NCI-H524 (cell line): ENCODE results near the gene NLGN2.

Experiments
- DNase-seq, 2 experiments: peaks; one replicate each; lab custom pipeline; 2025; lab: John Stamatoyannopoulos, UW

Gene NLGN2

DNA sequence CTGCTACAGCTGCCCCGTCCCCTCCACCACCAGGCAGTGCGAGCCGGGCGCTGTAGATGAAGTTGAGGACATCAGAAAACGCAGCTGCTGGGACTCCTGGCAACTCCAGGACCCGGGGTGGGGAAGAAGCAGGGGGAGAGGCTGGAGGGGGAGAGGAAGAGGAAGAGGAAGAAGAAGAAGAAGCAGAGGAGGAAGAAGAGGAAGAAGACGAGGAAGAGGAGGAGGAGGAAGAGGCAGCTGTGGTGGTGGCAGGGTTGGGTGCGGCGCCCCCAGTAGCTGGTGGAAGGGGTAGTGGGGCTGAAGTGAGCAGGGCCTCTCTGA is 58.6 kb downstream of the NLGN2 start:
- DNase-seq, result no peak

GRCh38 chr17:7466639-7467341 is 59.1 kb downstream of the NLGN2 start:
- DNase-seq, result no peak

DNA sequence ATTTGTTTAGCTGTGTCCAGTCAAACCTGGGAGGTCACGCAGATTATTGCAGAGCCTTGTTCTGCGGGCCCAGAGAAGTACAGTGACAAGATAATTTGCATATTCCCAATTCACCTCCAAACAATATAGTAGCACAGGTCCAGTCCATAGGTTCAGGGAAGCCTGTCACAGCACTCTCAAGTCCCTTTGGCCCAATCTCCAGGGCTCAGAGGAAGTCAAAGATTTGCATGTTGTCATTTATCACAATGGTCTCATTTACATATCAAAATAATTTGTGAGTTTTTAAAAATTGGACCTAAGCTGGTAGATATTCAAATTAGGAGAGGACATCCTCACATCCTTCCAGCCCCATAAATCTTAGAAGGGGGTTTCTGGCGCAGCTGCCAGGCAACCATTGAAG is 59.9 kb downstream of the NLGN2 start:
- no peak for DNase-seq

DNA sequence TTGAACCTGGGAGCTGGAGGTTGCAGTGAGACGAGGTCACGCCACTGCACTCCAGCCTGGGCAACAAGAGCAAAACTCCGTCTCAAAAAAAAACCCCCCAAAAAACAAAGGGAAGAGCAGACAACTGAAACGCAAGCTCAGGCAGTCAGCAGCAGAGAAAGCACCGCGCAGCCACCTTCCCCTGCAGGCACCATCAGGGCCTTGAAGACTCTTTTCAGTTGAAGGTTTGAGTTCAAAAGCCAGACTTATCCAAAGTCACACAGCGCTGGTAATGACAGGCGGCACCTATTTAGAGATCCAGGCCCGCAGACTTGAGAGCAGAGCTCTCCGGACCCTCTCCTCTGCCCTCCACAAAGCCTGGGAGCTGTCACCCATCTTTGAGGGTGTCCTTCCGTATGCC is 60.6 kb downstream of the NLGN2 start:
- no peak for DNase-seq

DNA sequence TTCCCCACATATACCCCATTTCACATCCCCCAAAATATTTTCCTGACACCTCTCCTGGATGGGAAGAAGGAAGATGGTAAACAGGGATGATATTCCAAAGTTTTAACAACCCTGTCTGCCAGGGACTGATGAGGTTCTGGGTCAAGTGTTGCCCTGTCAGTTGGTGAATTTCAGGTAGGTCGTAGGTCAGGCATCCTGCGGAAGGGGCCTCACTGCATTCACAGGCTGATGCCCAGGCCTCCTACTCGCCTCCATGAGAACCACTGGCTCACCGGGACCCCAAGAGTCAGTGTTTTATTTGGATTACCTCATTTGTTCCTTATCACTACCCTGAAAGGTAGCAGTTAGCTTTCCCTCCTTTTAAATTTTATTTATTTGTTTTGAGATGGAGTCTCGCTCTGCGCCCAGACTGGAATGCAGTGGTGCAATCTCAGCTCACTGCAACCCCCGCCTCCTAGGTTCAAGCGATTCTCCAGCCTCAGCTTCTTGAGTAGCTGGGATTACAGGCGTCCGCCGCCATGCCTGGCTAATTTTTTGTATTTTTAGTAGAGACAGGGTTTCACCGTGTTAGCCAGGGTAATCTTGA is 61.3 kb downstream of the NLGN2 start:
- DNase-seq, result no peak
